CD1c-positive myeloid dendritic cell (primary cell): Measurements from ENCODE around the gene PARD3.
"Not testable (repeated sequence)": the region's sequence is repeated elsewhere in the genome, so short reads cannot be mapped to it uniquely, and the experiment has no call there.

Source experiments
- DNase-seq: peaks from one replicate; pipeline ENCODE4 v3.0.0-alpha.2; 2016; ENCODE audit errors: extremely low spot score

The PARD3 gene

GRCh38 chr10:34464000-34464399, 351.1 kb downstream of the PARD3 start:
- no peak for DNase-seq

- DNase-seq: no peak
Observed at GRCh38 chr10:34462993-34463392, 352.1 kb downstream of the PARD3 start.

- no peak for DNase-seq
Observed at GRCh38 chr10:34462056-34462455, 353.0 kb downstream of the PARD3 start.

- DNase-seq: no peak
Observed at GRCh38 chr10:34454590-34455261, 360.4 kb downstream of the PARD3 start.

- no peak for DNase-seq
Observed at GRCh38 chr10:34449836-34450235, 365.3 kb downstream of the PARD3 start.

- no peak for DNase-seq
Observed at GRCh38 chr10:34446049-34446448, 369.0 kb downstream of the PARD3 start.

- DNase-seq: no peak
Observed at GRCh38 chr10:34444223-34445183, 370.6 kb downstream of the PARD3 start.

- DNase-seq: not testable (repeated sequence)
Observed at GRCh38 chr10:34439386-34439785, 375.7 kb downstream of the PARD3 start.

- no peak for DNase-seq
Observed at GRCh38 chr10:34438741-34439140, 376.4 kb downstream of the PARD3 start.

- DNase-seq: no peak
Observed at GRCh38 chr10:34437906-34438305, 377.2 kb downstream of the PARD3 start.

GRCh38 chr10:34434119-34434594, 380.9 kb downstream of the PARD3 start:
- no peak for DNase-seq

- DNase-seq: no peak
Observed at GRCh38 chr10:34433241-34434076, 381.6 kb downstream of the PARD3 start.

- DNase-seq: no peak
Observed at GRCh38 chr10:34432589-34432988, 382.5 kb downstream of the PARD3 start.

GRCh38 chr10:34430685-34431084, 384.4 kb downstream of the PARD3 start:
- peak; percentile 31 for DNase-seq

- no peak for DNase-seq
Observed at GRCh38 chr10:34428501-34428900, 386.6 kb downstream of the PARD3 start.

- no peak for DNase-seq
Observed at GRCh38 chr10:34427911-34428216, 387.2 kb downstream of the PARD3 start.

- DNase-seq: not testable (repeated sequence)
Observed at GRCh38 chr10:34427158-34427910, 387.8 kb downstream of the PARD3 start.

GRCh38 chr10:34426538-34427157, 388.4 kb downstream of the PARD3 start:
- not testable (repeated sequence) for DNase-seq

GRCh38 chr10:34426041-34426440, 389.1 kb downstream of the PARD3 start:
- no peak for DNase-seq

GRCh38 chr10:34423673-34424625, 391.1 kb downstream of the PARD3 start:
- DNase-seq: no peak
